PC-3 (cell line): ENCODE results near the gene DDTL. TPM values are rescaled to one million over a fixed set of nuclear protein-coding genes. Genes with fewer than 3 reads are reported as not detected.

ENCODE experiments used
- ATAC-seq: fragments of 200-7000 bp; cut with Tn5 transposase; 2 replicates; pipeline ENCODE4 v1.9.1; 2020; ENCODE audit warnings: mild to moderate bottlenecking, moderate library complexity
- BruUV-seq: library from RNA; stranded (reverse); fragments of 400-500 nt; replicated peaks from 2 replicates; lab custom pipeline; 2021; lab: Mats Ljungman, UMichigan
- CTCF ChIA-PET: fragments of 300-600 bp; sonication (Branson Sonifier 250); formaldehyde crosslinking; loops from one replicate; lab custom pipeline; 2022; ENCODE audit warnings: antibody characterized with exemption; lab: Charles Lee
- POLR2A ChIA-PET: fragments of 300-600 bp; sonication (Branson Sonifier 250); formaldehyde crosslinking; loops from one replicate; lab custom pipeline; 2022; ENCODE audit warnings: antibody characterized with exemption; ENCODE audit not compliant: unreplicated experiment; lab: Charles Lee
- DNase-seq: peaks from one replicate; pipeline ENCODE4 v3.0.0-alpha.2; 2015
- H2AFZ ChIP-seq: fragments of 300-600 bp; sonication (generic); 2 replicates; pipeline ENCODE4 v1.6.0; 2016; ENCODE audit warnings: antibody characterized with exemption, low read length
- H3F3A ChIP-seq: fragments of 300-600 bp; sonication (generic); one replicate; pipeline ENCODE4 v1.6.0; 2017; ENCODE audit warnings: antibody characterized with exemption, low read length, control low read depth, mild to moderate bottlenecking; ENCODE audit not compliant: unreplicated experiment
- H3K27ac ChIP-seq: fragments of 300-600 bp; sonication (generic); 2 replicates; pipeline ENCODE4 v1.5.1; 2016; ENCODE audit warnings: mild to moderate bottlenecking, low read length
- H3K27me3 ChIP-seq: fragments of 300-600 bp; sonication (generic); 2 replicates; pipeline ENCODE4 v1.6.1; 2016; ENCODE audit warnings: low read length, mixed read lengths
- H3K36me3 ChIP-seq: fragments of 300-600 bp; sonication (generic); 2 replicates; pipeline ENCODE4 v1.6.1; 2016; ENCODE audit warnings: low read depth, mixed run types, low read length, mixed read lengths
- H3K4me1 ChIP-seq: fragments of 300-600 bp; sonication (generic); 2 replicates; pipeline ENCODE4 v1.5.1; 2016; ENCODE audit warnings: low read length; ENCODE audit not compliant: insufficient read depth
- H3K4me2 ChIP-seq: fragments of 300-600 bp; sonication (generic); 2 replicates; pipeline ENCODE4 v1.6.0; 2016; ENCODE audit warnings: low read length
- H3K4me3 ChIP-seq: fragments of 300-600 bp; sonication (generic); 2 replicates; pipeline ENCODE4 v1.5.1; 2016; ENCODE audit warnings: mild to moderate bottlenecking, low read length, mixed read lengths
- H3K79me2 ChIP-seq: fragments of 300-600 bp; sonication (generic); 2 replicates; pipeline ENCODE4 v1.6.1; 2017; ENCODE audit warnings: low read length, mixed read lengths
- H3K9ac ChIP-seq: fragments of 300-600 bp; sonication (generic); 2 replicates; pipeline ENCODE4 v1.6.0; 2016; ENCODE audit warnings: mild to moderate bottlenecking, low read length
- H3K9me2 ChIP-seq: fragments of 300-600 bp; sonication (generic); replicated peaks from 2 replicates; pipeline ENCODE4 v1.6.1; 2016; ENCODE audit warnings: mixed run types, low read length, mixed read lengths
- H3K9me3 ChIP-seq: fragments of 300-600 bp; sonication (generic); 2 replicates; pipeline ENCODE4 v1.6.1; 2016; ENCODE audit warnings: low read length, mixed read lengths
- H4K20me1 ChIP-seq: fragments of 300-600 bp; sonication (generic); 2 replicates; pipeline ENCODE4 v1.6.1; 2016; ENCODE audit warnings: low read length, mixed read lengths
- EZH2 ChIP-seq: fragments of 300-600 bp; sonication (generic); IDR thresholded peaks from one replicate; pipeline ENCODE4 v1.6.1; 2017; ENCODE audit warnings: antibody characterized with exemption, mild to moderate bottlenecking, low read length; ENCODE audit not compliant: unreplicated experiment
- EZH2phosphoT487 ChIP-seq: fragments of 300-600 bp; sonication (generic); IDR thresholded peaks from 2 replicates; pipeline ENCODE4 v1.6.1; 2018; ENCODE audit warnings: mild to moderate bottlenecking, antibody characterized with exemption, low read length, borderline replicate concordance
- intact Hi-C: fragments of 100-400 bp; cut with micrococcal nuclease; formaldehyde crosslinking; loops from 2 replicates; pipeline ENCODE4 v1.9.0; 2023
- total RNA-seq: library from RNA; depleted of rRNA; stranded (reverse); fragments of >200 nt; gene quantifications from 2 replicates; pipeline ENCODE4 v1.2.3, GENCODE V29; 2014
- TF ChIP-seq, protein P1 (sequence below): fragments of 300-600 bp; sonication (generic); conservative IDR thresholded peaks from 2 replicates; pipeline ENCODE4 v1.5.1; 2017; ENCODE audit warnings: antibody characterized with exemption, low read depth, mild to moderate bottlenecking, low read length

The DDTL gene
- total RNA-seq, 1 experiment from 2014 or later: 0.73 TPM

DNA sequence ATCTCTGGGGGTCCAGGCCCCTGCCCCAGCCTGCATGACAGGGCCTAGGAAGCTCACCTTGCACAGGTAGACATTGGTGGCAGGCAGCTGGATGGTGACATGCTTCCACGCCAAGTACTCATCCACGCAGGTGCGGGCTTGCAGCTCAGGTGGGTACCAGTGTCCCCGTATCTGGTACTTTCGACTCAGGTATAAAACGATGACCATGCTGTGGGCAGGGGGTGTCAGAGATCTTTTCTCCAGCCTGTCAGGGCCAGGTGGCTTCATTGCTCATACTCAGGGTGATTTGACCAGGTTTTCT lies 40.2 kb downstream of the DDTL start:
- Histone ChIP-seq H3F3A (no peaks in the 10 kb centered on the region), H3K27me3 (no peaks in the 10 kb centered on the region), H2AFZ (no peak overlapping the region), H3K27ac (no peak overlapping the region), H3K9ac (no peak overlapping the region), H3K4me1 (no peaks in the 10 kb centered on the region), H3K9me2 (no peaks in the 10 kb centered on the region), H3K36me3 (no peaks in the 10 kb centered on the region), H3K4me3 (no peak overlapping the region), H4K20me1 (no peaks in the 10 kb centered on the region), H3K79me2 (peaks cover 6% of the 10 kb centered on the region), H3K4me2 (no peak overlapping the region), H3K9me3 (no peaks in the 10 kb centered on the region)
- intact Hi-C loops: no loop called here
- ChIA-PET CTCF (no interaction called here), POLR2A (no interaction called here)
- TF ChIP-seq EZH2phosphoT487 (no peak), EZH2 (no peak)
- TF ChIP-seq, protein P1, sequence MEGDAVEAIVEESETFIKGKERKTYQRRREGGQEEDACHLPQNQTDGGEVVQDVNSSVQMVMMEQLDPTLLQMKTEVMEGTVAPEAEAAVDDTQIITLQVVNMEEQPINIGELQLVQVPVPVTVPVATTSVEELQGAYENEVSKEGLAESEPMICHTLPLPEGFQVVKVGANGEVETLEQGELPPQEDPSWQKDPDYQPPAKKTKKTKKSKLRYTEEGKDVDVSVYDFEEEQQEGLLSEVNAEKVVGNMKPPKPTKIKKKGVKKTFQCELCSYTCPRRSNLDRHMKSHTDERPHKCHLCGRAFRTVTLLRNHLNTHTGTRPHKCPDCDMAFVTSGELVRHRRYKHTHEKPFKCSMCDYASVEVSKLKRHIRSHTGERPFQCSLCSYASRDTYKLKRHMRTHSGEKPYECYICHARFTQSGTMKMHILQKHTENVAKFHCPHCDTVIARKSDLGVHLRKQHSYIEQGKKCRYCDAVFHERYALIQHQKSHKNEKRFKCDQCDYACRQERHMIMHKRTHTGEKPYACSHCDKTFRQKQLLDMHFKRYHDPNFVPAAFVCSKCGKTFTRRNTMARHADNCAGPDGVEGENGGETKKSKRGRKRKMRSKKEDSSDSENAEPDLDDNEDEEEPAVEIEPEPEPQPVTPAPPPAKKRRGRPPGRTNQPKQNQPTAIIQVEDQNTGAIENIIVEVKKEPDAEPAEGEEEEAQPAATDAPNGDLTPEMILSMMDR: no peak
- no peak for ATAC-seq
- no TSS peak for BruUV-seq
- DNase-seq: no peak

DNA sequence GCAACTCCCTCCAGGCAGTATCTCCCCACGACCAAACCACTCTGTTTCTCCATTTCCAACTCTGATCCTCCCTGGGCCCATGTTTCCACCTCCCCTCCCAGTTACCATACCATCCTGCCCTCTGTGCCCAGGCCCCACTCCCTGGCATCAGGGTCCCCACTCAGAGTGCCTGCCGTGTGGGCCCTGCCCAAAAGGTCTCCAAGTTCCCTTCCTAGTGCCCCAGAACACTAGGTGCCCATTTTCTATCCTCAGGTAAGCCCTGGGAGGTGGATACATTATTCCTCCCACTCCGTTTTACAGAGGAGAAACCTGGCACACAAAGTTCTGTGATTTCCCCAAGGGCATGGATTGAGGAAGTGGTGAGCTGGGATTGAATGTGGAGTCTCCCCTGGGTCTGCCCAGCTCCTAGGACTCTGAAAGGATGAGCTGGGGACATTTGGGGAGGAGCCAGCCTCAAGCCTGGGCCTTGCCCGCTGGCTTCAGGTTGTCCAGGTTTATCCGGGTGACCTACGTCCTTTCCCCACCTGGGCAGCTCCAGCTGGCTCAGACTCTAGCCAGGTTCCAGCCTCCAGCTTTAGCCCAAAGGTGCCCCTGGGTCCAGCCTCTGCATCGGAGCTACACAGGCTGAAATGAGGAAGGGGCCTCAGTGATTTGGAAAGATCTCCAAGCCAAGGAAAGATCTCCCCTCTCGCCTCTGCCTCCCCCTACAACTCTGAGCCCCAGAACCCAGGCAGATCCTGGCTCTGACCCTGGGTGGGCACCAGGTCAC lies 40.7 kb downstream of the DDTL start:
- intact Hi-C loops: no loop called here

DNA sequence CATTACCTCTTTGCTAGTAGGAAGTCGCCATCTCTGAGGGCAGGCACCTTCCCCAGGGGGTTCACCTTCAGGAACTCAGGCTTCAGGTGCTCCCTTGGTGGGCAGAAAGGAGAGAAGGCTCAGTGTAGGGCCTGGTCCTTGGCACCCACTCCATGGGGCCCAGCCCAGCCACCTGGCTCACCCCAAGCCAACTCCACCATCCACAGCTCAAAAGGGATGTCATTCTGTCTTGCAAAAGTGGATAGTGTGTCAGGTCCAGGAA lies 41.3 kb downstream of the DDTL start:
- Histone ChIP-seq H3K27me3 (no peaks in the 10 kb centered on the region), H3K9me2 (no peaks in the 10 kb centered on the region), H3K79me2 (peaks cover 17% of the 10 kb centered on the region), H2AFZ (no peak overlapping the region), H3K36me3 (no peaks in the 10 kb centered on the region), H3K9me3 (no peaks in the 10 kb centered on the region), H3K4me2 (no peak overlapping the region), H3K4me1 (no peaks in the 10 kb centered on the region), H3K9ac (no peak overlapping the region), H3K4me3 (no peak overlapping the region), H3K27ac (no peak overlapping the region), H3F3A (no peaks in the 10 kb centered on the region), H4K20me1 (no peaks in the 10 kb centered on the region)
- TF ChIP-seq EZH2 (no peak), EZH2phosphoT487 (no peak)
- TF ChIP-seq, protein P1: no peak
- DNase-seq: no peak
- POLR2A ChIA-PET: no interaction called here
- intact Hi-C loops: no loop called here
- CTCF ChIA-PET: no interaction called here
- BruUV-seq: no TSS peak
- no peak for ATAC-seq

More for the DNA sequence above, 40.7 kb downstream of the DDTL start:
- DNase-seq (no peak), ATAC-seq (no peak)
- Histone ChIP-seq H3K4me1 (no peaks in the 10 kb centered on the region), H3K9me3 (no peaks in the 10 kb centered on the region), H3F3A (no peaks in the 10 kb centered on the region), H3K27me3 (no peaks in the 10 kb centered on the region), H2AFZ (no peak overlapping the region), H4K20me1 (no peaks in the 10 kb centered on the region), H3K4me3 (no peak overlapping the region), H3K4me2 (no peak overlapping the region), H3K36me3 (no peaks in the 10 kb centered on the region), H3K27ac (no peak overlapping the region), H3K9me2 (no peaks in the 10 kb centered on the region), H3K9ac (no peak overlapping the region), H3K79me2 (peaks cover 12% of the 10 kb centered on the region)
- TF ChIP-seq EZH2phosphoT487: no peak
- TF ChIP-seq EZH2: no peak
- TF ChIP-seq, protein P1: no peak
- CTCF ChIA-PET: no interaction called here
- POLR2A ChIA-PET: no interaction called here
- BruUV-seq: no TSS peak
